NB4 (cell line): ENCODE data around the gene ACSM5.

Experiments
- DNase-seq: peaks from one replicate; pipeline ENCODE4 v3.0.0; 2010; ENCODE audit warnings: low read depth
- H3K4me3 ChIP-seq: one replicate; pipeline ENCODE4 v1.5.1; 2011; ENCODE audit warnings: mild to moderate bottlenecking, low read depth, low read length, moderate library complexity
- CTCF ChIP-seq: IDR thresholded peaks from one replicate; pipeline ENCODE4 v1.5.1; 2012; ENCODE audit warnings: low read depth, low read length
- MAX ChIP-seq: IDR thresholded peaks from 2 replicates; pipeline ENCODE4 v1.6.1; 2011; ENCODE audit warnings: low read depth, low read length
- MYC ChIP-seq: IDR thresholded peaks from 2 replicates; pipeline ENCODE4 v1.6.1; 2011; ENCODE audit warnings: low read depth, low read length
- POLR2A ChIP-seq: IDR thresholded peaks from 2 replicates; pipeline ENCODE4 v1.6.1; 2011; ENCODE audit warnings: mild to moderate bottlenecking; ENCODE audit not compliant: insufficient read length; ENCODE audit errors: extremely low read depth

The ACSM5 gene

GRCh38 chr16:20395946-20396345 is 13.4 kb upstream of the ACSM5 start:
- no peak overlapping the region for H3K4me3 ChIP-seq
- no peak for DNase-seq
- no peak for TF ChIP-seq POLR2A
- TF ChIP-seq MAX, result no peak
- TF ChIP-seq CTCF, result no peak
- TF ChIP-seq MYC, result no peak

- DNase-seq, result no peak
- H3K4me3 ChIP-seq, result no peak overlapping the region
- no peak for TF ChIP-seq MYC
- no peak for TF ChIP-seq MAX
- no peak for TF ChIP-seq CTCF
- TF ChIP-seq POLR2A, result no peak
Measured at GRCh38 chr16:20396846-20397467, 12.4 kb upstream of the ACSM5 start.

- no peak for DNase-seq
- no peak overlapping the region for H3K4me3 ChIP-seq
- TF ChIP-seq POLR2A, result no peak
- TF ChIP-seq MAX, result no peak
- TF ChIP-seq MYC, result no peak
- no peak for TF ChIP-seq CTCF
Measured at GRCh38 chr16:20397468-20398074, 11.8 kb upstream of the ACSM5 start.

GRCh38 chr16:20398603-20399002 is 10.7 kb upstream of the ACSM5 start:
- H3K4me3 ChIP-seq, result no peak overlapping the region
- no peak for TF ChIP-seq POLR2A
- no peak for TF ChIP-seq MYC
- TF ChIP-seq CTCF, result no peak
- TF ChIP-seq MAX, result no peak
- DNase-seq, result no peak

- TF ChIP-seq POLR2A, result no peak
- TF ChIP-seq MYC, result no peak
- no peak for TF ChIP-seq CTCF
- no peak for TF ChIP-seq MAX
- DNase-seq, result no peak
Measured at GRCh38 chr16:20399185-20399584, 10.1 kb upstream of the ACSM5 start.

GRCh38 chr16:20401066-20401465 is 8.3 kb upstream of the ACSM5 start:
- H3K4me3 ChIP-seq, result no peak overlapping the region
- no peak for DNase-seq
- no peak for TF ChIP-seq POLR2A

More at GRCh38 chr16:20399185-20399584, 10.1 kb upstream of the ACSM5 start:
- no peak overlapping the region for H3K4me3 ChIP-seq
